ENCODE results near the gene GALNT18.

Gene GALNT18

DNA sequence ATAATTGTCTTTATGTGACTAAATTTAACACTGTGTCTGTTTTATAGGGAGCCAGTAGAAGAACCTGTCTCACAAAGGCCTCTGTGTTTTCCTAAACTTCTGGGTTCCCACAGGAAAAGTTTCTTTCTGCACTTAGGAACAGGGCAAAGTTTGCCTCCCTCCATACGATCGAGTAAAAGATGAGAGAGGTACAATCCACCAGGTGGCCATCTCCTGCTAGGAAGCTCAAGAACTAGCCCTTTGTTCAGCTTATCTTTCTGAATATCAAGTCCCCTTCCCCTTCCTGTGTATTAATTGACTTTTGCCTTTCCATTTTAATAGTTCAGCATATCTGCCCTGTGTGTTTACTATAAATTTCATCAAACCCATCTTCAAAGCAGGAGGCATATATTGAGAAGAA, 286.8 kb downstream of the GALNT18 start:
- no peak for DNase-seq

DNA sequence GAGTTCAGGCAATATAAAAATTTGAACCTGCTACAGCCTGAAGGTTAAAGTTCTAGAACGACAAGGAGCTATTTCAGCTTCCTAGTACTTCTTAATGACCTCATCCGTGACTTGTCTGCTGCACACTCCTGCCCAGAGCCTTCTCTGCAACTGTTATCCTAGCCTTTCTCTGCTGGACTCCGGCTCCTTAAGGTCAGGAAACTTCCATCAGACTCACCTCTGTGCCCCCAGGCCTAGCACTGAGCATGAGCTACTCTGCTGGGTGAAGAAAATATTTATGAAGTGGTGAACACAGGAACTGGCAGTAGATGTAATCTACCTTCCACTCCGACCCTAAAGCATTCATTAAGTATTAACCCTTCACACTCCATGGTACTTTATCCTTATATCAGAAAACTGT, 287.2 kb downstream of the GALNT18 start:
- no peak for DNase-seq

DNA sequence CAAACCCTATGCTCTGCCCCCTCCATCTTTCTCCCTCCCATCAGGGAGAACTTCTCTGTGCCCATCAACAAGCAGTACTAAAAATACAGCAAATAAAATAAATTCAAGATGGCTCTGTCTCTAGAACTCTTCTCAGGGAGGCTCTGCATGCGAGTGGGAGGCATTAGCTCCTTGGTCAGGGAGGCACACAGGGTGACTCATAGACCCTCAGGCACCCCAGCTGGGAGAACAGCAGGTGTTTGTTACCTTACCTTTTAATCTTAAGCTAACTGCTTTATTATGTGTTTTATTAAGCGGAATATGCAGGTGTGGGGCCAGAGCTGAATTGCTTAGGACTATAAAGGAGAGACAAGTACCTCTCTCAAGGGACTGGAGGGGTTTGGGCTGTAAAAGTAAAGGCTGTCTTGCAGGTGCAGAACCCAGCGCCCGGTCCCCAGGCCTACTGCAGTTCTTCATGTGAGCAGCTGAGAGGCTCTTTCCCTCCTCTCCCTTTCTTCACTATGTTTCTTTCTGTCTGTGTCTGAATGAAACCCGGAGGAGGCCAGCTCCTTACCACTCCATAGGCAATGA, 289.6 kb downstream of the GALNT18 start:
- DNase-seq, result no peak

DNA sequence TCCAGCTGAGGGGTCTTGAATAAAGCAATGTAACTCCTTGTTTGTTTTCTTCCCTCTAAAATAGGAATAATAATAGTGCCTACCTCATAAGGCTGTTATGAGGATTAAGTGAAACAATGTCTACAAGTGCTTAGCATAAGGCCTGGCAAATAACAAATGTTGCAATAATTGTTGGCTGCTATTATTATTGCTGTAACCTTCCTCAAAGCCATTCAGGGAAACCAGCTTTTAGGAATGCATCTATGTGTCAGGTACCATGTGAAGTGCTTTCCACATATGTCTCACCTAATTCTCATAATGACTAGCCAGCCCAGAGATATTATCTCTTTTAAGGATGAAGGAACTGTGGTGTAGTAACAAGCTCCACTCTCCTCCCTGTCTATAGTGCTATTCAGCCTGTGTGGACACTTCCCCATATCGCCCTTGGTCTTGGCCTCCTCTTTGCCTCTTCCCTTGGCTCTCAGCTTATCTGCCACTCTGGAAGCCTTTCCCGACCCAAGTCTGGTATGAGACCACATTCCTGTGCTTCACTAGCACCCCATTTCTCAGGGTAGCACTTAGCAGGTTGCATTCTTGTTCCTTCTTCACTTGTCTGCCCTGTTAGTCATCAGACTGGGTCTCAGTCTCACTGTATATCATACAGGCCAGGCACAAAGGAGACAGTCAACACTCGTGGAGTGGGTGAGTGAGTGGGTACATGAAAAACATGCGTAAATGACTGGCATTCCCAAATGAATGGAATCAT, 292.6 kb downstream of the GALNT18 start:
- DNase-seq, result no peak

DNA sequence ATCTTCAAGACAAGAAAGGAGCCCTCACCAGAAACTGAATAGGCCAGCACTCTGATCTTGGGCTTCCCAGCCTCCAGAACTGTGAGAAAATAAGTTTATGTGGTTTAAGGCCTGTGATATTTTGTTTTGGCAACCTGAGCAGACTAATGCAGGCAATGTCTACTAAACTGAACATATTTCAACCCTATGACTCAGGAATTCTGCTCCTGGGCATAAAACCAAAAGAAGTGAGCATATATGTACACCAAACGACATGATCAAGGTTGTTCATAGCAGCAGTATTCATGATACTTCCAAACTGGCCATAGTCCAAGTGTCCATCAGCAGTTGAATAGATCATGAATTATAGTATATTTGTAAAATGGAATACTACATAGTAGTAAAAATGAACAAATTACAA, 297.7 kb downstream of the GALNT18 start:
- DNase-seq, result no peak

DNA sequence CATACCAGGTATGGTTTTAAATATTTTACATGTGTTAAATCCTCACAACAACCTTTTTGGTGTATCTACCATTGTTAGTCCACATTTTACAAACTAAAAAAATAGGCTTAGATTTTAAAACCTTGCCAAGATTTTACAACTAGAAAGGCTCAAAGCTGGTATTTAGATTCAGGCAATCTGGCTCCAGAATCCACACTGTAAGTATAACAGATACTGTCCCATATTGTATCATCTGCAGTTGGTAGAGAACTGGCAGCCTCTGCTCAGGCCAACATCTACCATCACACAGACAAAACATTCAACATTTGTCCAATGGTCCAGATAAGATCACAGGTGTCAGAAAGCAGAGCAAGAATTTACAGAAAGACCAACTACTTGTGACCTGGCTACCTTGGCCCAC, 299.7 kb downstream of the GALNT18 start:
- no peak for DNase-seq

DNA sequence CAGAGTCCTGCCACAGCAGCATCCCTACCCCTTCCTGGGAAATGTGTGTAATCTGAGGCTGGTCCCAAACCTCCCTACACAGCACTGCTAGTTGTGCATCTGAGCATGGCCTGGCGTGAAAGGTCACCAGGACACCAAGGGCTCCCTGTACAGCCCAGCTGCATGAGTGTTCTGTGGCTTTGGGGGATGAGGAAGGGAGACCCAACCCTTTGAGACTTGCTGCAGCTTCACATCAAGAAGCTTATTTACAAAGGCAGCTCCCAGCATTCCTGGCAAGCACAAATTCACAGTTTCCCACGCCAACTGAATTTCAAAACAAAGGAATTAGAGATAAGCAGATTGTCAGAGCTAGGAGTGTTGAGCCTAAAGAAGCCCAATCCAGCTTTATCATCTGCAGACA, 301.0 kb downstream of the GALNT18 start:
- DNase-seq, result no peak

DNA sequence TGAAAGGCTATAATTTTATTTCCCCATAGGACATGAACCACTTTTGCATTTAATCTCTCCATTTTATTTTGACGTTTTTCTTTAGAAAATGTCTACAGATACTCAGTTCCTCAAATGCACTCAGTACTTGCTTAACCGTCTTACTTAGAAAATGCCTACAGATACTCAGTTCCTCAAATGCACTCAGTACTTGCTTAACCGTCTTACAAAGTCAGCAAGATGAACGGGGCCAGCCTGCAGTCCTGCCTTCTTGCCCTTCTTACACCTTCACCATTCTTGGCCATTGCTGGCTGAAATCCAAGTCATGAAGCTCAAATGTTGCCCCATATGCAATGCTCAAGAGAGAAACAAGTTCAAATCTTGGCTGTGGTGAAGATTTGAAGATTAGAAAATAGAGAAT, 302.8 kb downstream of the GALNT18 start:
- peak; percentile 24 to 62 for DNase-seq

DNA sequence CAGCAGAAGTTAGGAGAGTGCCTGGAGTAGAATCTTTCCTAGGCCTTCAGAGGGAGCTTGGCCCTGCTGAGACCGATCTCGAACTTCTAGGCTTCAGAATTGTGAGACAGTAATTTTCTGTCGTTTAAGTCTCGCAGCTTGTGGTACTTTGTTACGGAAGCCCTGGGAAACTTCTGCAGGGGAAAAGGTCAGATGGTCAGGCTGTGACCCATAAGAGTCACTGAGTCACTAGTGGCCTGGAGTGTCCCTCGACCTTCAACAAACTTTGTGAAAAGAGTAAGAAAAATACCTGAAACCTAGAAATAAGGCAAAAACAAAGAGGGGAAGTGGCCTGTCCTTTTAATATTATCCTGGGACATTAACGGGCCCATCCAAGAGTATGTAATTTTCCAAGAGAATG, 303.3 kb downstream of the GALNT18 start:
- no peak for DNase-seq

DNA sequence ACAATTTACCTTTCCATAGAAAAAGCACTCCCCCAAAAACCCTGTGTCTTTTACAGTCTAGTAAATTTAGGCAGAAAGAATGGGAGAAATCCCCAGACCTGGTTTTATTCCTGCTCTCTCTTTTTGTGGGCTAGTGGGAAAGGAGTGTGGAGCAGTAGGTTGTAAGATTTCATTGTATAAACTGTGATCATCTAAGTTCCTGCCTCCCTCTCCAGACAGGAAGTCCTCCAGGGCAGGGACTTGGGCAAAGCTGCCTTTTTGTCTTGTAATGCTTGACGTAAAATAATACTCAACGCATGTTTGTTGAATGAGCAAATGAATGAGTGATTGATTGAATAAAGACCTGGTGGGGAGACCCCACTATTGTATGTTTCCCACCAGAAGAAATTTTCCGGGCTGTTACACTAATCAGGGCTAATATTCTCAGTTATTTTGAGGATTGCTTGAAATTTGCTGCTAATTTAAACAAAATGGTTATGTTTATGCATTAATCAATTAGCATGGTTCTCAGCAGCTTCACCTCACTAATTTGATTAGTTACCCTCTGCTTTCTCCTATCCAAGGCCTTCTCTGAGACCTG, 305.1 kb downstream of the GALNT18 start:
- DNase-seq, result no peak

DNA sequence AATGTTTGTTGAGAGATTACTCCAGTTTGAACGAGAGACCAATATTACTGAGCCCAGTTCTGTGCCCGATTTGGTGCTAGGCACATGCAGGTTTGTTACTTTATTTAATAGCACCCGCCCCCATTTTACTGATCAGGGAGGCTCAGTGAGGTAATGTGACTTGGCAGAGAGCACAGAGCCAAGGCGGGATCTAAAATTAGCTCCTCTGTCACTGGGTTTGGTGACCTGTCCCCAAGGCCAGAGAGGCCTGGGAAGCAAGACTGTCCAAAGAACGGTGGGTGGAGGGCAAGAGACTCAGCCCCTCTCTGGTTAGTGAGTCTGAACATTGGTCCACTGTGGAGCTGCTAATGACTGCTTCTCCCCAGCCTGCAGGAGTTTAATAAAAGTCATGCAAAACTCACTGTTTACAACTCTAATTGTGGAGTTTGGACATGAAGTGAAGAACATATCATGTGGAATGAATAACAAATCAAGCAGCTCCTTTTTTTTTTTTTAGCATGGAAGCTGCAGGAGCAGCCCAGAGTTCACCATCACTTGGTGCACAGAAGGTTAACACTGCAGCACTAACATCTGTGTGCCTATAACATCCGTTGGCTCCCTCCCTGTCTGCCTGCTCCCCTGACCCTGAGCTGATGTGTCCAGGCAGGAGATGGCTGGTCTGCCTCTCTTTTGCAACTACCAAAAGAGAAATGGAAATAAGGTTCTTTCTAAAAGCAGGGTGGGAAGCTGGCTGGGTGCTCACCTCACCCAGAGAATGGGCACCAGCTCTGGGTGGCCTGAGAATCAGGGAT, 307.7 kb downstream of the GALNT18 start:
- no peak for DNase-seq

DNA sequence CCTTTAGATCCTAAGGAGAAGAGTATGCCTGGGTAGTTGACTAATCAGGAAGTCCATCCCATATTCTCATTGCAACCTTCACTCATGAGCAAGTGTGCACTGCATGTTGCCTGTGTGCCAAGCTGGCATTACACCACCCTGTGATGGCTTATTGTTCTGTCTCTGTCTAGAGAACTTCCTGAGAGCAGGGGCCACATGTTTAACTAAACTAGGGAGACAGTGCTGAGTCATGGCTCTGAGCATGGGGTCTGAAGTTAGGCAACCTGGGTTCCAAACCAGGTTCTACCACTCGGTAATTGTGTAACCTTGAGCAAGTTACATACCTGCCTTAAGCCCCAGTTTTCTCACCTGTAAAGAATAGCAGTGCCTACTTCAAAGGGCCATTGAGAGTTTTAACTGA, 308.4 kb downstream of the GALNT18 start:
- peak in 1 of 2 donors; percentile 32 for DNase-seq

DNA sequence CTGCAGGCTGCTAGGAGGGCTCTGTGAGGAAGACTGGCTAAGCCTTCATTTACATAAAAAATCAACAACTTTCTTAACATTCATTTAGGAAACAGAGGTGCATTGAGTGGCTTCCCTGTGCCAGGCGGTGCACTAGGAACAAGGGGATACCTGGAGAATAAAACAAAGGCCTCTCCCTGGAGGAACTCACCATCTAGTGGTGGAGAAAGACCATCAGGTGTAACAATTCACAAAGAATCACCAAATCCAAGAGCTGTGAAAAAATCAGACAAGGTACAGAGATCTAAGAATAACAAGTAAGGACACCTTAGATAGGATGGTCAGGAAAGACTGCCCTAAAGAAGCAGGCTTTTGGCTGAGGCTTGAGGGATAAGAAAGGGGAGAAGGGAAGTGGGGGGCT, 309.1 kb downstream of the GALNT18 start:
- DNase-seq, result no peak

DNA sequence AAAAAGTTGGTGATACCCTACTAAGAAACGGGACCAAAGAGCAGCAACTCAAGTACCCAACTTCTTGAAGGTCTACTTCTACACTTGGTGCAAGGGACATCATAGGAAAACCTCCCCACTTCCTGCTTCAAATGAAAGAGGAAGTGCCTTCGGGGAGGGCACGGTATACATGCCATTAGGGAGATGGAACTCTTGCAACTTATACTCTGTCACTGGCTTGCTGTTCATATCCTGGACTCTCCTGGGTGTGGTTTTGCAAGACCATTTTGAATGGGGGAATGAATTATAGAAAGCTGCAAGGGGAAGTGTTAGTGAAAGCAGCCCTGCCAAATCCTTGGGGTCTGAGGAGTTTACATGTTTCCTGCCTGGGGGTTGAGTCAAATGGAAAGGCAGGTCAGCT, 310.6 kb downstream of the GALNT18 start:
- DNase-seq, result peak; percentile 11 to 46

DNA sequence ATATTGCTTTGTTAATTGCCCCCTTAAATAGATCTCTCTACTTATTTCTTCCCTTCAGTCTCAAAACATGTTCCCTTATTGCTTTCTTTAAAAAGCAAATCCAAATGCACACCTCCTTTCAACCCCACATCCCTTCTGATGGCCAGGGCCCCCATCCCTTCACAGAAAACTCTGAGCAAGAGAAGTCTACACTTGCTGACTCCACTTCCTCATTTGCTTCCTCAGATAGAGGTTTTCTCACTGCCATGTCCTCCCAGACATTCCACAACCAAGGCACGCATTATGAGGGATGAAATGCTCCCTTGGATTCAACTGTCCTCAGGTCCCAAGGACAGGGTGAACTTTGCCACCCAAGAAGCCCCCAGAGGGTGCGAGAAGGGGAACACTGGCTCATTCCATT, 311.9 kb downstream of the GALNT18 start:
- no peak for DNase-seq

DNA sequence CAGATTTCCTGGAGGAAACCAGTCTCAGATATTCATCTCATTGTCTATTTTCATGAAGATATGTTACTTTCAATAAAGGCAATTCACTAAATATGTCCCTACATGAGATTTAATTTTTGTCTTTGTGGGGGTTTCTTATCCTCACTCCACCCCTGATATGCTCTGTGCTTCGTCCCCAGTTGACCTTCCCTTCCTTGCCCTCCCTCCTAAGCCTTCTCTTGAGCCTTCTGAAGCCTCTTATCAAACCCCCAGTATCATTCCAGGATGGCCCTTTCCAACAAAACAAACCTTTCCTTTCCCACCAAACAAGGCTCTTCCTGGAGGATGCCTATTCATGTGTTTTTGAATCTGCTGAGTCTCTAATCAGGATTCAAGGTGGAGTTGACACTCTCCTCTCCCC, 313.6 kb downstream of the GALNT18 start:
- no peak for DNase-seq

DNA sequence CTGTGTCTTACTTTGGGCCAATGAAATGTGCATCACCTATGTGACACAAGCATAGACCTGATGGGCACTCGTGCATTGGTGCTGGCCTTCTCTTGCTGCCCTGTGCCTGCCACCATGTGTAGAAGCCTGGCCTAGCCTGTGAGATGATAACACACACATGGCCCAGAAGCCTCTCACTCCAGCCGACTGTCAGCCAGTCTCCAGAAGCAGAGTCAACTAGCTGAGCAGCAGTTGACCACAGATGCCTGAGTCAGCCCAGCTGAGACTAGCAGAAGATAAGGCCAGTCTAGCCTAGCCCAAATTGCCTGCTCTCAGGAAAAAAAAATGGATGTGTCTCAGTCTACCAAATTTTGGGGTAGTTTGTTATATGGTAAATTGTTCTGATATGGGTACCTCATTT, 314.9 kb downstream of the GALNT18 start:
- DNase-seq, result no peak

DNA sequence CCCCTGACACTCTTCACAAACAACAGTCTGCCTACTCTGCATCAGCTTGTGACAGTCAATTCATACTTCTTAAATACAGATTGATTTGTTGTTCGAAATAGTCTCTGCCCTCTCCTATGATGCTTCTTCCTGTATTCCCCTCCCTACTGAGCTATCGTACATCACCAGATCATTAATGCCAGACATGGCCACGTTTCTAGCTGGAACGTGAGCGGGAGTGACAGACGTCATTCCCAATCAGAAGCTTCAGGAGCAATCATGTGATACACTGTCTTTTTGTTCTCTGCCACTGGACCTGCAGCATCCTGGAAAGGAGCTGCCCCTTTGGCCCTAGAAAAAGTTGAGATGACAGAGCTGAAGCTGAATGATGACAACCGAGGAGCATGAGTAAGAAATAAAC, 317.3 kb downstream of the GALNT18 start:
- no peak for DNase-seq

DNA sequence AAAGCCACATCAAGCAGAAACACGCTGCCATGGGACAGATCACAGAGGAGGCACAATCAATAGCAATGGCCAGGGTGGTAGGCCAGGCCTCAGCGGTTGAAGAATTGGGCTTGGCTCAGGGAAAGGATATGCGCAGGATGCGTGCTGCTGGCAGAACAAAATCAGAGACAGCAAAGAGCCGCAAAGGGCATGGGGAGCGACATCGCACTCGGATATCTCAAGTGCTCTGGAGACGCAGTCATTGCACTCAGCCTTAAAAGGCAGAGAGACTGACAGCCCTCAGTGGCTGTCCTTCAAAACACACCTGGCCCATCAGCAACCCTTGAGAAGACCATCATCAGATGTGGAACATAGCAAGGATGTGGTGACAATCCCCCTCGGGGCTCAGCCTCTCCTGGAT, 319.2 kb downstream of the GALNT18 start:
- DNase-seq, result no peak

DNA sequence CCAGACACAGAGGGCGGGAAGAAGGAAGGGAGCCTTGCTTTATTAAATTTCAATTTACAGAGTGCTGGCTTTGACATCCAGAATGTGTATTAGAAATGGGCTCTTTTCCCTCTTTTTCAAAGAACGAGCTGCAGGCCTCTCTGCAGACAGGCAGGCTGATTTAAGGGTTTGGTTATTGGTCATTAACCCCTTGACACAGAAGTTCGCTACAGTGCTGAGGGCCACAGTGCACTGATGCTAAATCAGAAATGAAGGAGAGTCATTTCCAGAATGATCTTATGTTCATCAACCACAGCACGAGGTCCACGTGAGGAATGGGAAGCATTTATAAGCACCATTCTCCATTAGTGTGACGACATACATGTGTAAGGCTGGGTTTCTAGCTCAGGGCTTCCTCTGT, 320.6 kb downstream of the GALNT18 start:
- DNase-seq, result no peak

DNA sequence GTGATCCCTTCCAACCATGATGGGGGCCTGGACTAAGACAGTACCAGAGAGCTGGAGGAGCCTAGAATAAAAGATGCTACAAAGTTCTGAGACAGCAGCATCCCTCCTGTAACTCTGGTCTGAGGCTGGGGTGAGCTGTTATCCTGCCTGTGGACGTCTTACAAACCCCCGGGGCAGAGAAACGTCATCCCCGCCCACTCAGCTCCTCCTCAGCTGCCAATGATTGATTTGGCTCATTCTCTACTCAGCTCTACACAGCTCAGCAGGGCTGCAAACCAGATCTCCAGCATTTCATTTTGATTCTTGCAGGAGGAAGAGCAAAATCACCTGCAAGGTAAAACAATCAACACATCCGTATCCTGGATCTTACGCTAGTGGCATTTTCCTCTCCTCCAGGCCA, 324.2 kb downstream of the GALNT18 start:
- DNase-seq, result no peak

DNA sequence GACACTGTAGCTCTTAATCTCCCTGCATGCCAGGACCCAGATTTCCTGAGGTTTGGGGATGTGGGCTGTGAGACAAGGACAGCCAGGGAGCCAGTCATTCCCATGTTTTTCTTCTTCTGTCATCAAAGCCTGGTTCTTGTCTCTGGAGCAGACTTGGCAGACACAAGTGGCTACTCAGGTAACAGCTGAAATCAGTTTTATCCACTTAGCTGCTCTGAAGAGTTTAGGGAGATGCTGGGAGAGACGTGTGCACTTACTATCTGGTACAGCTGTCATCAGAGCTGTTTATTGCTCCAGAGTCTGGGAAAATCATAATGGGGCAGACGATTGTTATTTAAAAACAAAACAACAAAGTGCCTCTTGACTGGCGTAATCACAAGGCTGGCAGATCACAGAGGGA, 325.4 kb downstream of the GALNT18 start:
- DNase-seq, result no peak

DNA sequence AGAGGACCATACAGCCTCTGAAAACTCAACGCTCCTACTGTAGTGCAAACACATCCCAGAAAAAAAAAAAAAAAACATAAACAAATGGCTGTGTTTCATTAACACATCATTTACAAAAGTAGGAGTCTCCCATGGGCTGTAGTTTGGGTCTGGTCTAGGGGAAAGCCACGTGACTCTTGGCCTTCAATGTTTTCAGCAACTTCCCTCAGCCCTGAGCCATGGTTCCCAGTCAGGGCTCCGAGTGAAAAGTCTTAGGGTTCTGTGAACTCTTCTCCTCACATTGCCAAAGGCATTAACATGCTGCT, 327.3 kb downstream of the GALNT18 start:
- DNase-seq, result no peak

All from CD4-positive, alpha-beta T cell treated with Interleukin-4 for 1 hour (primary cell).